ENCODE results near the gene EXD3.
"Not testable (repeated sequence)": the region's sequence is repeated elsewhere in the genome, so short reads cannot be mapped to it uniquely, and the experiment has no call there.

EXD3 gene

GRCh38 chr9:137390553-137391410 lies 32.2 kb downstream of the EXD3 start:
- DNase-seq = no peak

GRCh38 chr9:137389428-137389746 lies 33.6 kb downstream of the EXD3 start:
- DNase-seq = no peak

DNA sequence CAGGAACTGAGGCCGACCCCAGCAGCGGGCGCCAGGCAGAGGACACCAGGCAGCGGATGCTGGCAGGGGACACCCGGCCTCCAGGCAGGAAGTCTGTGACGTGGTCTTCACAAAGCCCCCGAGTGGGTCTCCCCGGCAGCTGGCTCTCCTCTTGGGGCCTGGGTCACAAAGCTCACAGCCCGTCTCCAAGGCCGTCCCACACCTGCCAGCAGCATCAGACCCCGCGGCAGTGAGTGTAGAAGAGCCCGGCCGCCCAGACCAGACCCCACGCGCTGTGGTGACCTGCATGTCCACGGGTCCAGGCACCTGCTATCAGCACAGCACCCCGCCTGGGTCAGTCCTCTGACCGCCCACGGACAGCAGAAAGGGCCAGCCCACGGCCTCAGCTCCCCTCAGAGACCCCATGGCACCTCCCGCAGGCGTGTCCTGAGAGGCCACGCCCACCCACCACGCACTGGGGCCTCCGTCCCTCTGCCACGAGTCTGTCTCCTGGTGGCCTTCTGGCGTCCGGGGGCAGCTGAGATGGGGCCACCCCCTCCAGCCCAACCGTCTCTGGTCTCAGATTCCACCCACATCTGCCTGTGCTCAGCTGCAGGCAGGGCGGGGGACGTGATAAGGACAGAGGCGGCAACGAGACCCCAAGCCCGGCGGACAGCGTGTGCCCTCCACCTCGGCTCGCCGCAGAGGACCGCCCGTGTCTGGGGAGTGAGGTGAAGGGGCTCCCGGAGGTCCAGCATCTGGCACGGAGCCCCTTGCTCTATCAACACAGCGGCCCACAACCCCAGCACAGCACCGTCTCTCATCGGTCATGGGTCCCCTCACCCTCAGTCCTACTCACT lies 34.2 kb downstream of the EXD3 start:
- no peak for DNase-seq

DNA sequence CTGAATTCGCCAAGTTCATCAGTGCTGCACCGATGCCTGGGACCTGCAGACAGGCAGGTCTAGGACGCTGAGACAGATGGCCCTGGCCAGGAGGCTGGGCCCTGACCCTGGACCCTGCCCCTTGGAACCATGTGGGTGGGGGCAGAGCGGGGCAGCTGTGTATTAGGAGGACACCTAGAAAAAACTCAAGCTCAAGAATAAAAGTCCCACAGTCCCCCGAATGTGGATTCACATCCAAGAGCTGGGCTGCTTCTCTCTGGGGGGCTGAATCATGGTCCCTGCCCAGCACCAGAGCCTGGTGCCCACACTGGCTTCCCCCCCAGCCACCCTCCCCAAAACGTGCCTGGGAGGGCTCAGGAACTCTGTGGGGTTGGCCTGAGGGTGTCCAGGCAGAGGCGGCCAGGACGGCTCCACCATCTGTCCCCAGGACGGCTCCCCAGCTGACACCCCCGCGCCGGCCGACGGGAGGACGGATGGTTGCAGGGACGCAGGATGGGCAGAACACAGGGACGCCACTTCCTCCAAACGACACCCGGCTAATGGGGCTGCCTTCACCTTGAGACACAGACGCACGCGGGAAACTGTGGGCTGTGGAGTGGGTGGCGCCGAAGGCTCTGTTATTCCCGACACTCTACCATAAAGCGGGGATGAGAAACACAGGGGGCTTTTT lies 34.9 kb downstream of the EXD3 start:
- no peak for DNase-seq

- no peak for DNase-seq
Measured at GRCh38 chr9:137387114-137387890, 35.7 kb downstream of the EXD3 start.

DNA sequence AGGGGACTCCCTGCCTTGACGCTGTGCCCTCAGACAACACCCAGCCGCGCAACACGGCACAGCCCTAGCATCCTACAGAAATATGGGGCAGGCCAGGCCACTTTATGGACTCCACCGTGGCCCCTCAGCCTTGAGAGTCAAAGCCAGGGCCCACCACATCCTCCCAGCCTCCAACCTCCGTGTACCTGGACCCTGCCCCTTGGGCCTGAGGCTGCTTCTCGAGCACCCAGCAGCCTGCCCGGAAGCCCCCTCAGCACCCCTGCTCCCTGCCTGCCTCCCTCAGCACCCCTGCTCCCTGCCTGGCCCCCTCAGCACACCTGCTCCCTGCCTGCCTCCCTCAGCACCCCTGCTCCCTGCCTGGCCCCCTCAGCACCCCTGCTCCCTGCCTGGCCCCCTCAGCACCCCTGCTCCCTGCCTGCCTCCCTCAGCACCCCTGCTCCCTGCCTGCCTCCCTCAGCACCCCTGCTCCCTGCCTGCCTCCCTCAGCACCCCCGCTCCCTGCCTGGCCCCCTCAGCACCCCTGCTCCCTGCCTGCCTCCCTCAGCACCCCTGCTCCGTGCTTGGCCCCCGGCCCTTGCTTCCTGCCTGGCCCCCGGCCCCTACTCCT lies 36.4 kb downstream of the EXD3 start:
- DNase-seq = not testable (repeated sequence)

DNA sequence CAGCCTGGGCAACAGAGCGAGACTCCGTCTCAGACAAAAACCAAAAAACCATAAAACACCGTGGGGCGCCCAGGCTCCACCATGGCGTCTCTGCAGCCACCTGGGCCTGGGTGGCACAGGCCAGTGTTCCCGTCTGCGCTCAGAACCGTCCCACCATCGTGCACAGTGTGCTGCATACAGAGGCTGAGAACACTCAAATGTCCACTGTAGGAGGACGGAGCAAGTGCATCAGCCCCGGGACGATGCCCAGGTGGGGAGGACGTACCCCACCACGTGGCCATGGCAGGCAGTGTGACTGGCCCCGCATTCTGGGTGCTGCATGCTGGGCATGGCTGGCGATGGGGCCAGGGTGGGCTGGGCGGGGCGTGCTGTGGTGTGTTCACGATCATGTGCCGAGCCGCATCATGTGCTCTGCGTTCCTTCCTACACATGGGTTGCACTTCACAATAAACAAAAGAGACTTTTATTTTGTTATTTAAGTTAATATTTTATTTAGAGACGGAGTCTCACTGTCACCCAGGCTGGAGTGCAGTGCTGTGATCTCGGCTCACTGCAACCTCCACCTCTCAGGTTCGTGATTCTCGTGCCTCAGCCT lies 37.8 kb downstream of the EXD3 start:
- DNase-seq = no peak

DNA sequence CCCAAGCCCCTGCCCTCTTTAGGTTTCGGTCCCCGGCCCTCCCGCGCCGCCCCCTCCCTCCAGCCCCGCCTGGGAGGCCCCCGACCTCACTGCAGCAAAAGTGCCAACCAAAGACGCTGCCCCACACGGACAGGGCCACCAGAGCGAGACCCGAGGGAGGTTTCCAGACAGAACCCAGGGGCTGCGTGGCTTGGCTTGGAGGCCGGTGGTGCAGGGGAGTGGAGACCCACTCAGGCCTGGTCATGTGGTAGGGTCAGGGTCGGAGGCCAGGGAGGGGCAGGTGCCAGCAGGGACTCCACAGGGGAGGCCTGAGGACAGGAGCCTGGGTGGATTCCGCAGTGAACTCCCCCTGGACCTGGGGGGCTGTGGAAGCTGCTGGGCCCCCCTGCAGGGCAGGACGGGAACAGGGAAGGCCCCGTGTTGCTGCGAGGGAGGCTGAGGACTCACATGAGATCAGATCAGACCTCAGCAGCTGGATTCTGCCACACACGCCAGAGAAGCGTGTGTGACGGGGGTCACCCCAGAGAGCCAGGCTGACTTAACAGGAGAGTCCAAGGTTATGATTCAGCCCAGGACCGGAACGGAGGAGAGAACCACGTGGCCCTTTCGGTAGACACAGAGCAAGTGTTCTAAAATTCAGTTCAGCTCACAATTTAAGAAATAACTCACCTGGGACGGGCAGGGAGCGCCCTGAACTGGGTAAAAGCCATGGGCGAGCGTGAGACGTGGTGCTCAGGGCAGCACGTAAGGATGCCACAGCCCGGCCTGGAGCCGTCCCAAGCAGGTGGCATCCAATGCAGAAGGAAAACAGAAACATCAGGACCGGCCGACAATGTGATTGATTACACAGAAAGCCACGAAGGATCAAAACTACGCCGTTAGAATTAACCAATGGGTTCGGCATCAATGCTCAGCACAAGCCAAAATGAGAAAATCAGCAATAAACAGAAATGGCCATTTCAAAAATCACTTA lies 38.9 kb downstream of the EXD3 start:
- DNase-seq = no peak

GRCh38 chr9:137383081-137383783 lies 39.7 kb downstream of the EXD3 start:
- DNase-seq = no peak

- DNase-seq = no peak
Measured at GRCh38 chr9:137382444-137383080, 40.4 kb downstream of the EXD3 start.

DNA sequence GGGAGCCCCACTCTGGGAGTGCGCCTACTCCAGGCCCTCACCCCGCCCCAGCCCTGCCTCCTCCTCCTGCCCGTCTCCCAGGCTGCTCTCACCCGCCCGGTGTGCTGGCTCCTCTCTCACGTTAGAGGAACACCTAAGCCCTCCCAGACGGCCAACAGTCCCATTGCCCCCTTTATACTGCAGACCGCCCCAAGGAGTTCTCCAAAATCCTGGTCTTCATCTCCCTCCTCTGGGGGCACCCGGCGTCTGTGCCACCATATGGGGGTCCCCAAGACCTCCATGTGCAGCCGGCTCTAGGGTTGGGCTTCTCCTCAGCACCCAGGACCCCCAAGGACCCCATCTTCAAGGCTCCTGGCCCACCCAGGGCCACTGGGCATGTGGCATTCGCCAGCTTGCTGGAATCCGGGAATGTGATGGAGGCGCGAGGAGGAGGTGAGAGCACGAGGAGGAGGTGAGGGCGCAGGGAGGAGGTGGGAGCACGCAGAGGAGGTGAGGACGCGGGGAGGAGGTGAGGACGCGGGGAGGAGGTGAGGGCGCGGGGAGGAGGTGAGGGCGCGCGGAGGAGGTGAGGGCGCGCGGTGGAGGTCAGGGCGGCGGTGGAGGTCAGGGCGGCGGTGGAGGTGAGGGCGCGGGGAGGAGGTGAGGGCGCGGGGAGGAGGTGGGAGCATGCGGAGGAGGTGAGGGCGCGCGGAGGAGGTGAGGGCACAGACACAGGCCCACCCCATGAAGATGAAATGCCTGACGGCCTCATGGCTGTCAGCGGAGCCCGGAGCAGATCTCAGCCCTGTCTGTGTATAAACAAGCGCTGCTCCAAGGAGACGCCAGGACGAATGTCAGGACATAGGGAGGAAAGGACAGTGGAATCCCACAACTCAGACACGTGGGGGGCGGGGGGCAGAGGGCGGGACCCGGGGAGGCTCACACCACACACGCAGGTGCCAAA lies 41.2 kb downstream of the EXD3 start:
- no peak for DNase-seq

DNA sequence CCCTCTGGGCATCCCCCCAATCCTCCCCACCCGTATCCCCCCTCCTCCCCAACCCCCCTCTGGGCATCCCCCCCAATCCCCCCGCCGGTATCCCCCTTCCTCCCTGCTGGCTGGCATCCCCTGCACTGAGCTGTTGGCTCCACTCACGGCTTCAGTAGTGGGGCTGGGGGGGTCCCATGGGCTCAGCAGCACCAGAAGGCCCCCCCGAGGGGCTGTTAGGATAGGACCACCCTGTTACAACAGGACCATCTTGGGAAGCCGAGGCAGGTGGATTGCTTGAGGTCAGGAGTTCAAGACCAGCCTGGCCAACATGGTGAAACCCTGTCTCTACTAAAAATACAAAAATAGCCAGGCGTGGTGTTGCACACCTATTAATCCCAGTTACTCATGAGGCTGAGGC lies 42.4 kb downstream of the EXD3 start:
- DNase-seq = no peak

- no peak for DNase-seq
Measured at GRCh38 chr9:137380171-137380570, 42.8 kb downstream of the EXD3 start.

DNA sequence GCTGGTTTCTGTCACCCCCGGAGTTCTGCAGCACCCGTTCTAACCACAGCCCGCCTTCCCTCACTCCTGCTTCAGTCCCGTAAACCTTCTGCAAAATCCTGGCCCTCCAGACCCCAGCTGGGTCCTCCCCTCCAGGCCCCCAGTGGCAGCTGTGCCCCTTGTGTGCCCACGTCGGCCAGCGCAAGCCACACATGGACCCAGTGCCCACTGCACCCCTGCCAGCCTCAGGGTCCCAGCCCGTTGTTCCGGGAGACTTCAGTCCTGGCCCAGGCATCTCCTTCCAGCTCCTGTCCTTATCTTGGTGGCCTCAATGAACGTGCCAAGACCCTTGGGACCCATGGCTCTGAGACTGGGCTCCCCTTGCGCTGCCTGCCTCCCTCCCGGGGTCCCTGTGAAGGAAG lies 43.2 kb downstream of the EXD3 start:
- no peak for DNase-seq

GRCh38 chr9:137378688-137379410 lies 44.1 kb downstream of the EXD3 start:
- not testable (repeated sequence) for DNase-seq

DNA sequence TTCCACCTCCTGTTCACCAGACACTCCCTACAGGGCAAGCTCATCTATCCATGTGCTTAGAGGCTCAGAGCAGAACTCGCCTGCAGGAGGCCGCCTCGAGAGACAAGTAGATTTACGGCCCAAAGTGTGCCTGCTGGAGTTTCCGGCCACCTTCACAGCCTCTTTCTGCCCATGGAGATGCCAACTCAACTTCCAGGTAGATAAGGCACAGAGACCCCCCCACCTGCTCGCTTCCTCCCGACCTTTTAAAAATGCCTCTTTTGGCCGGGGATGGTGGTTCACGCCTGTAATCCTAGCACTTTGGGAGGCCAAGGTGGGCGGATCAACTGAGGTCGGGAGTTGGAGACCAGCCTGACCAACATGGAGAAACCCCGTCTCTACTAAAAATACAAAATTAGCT lies 46.6 kb downstream of the EXD3 start:
- no peak for DNase-seq

DNA sequence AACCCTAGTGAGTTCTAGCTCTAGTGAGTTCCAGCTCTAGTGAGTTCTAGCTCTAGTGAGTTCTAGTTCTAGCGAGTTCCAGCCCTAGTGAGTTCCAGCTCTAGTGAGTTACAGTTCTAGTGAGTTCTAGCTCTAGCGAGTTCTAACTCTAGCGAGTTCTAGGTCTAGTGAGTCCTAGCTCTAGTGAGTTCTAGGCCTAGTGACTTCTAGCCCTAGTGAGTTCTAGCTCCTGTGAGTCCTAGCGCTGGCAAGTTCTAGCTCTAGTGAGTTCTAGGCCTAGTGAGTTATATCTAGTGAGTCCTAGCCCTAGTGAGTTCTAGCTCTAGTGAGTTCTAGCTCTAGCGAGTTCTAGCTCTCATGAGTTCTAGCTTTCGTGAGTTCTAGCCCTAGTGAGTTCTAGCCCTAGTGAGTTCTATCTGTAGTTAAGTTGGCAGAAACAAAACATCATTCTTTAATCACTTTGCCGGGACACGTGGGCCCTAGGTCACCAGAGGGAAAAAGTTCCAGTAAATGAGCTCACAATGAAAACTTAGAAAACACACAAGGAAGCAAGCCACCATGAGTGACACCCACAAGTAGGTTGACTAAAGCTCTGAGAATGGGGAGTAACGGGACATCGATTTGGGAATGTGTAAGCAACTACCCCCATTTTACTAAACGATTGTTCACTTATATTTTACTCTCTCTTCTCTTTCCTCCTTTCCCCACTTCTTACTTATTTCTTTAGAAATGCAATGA lies 47.5 kb downstream of the EXD3 start:
- DNase-seq = no peak
